HG03457 (cell line): ENCODE measurements around the gene ANKRD16.

Source experiments
- ATAC-seq: cut with Tn5 transposase; IDR thresholded peaks from one replicate; pipeline ENCODE4 v1.9.1; 2021; ENCODE audit warnings: moderate number of reproducible peaks; ENCODE audit not compliant: unreplicated experiment

Gene ANKRD16

GRCh38 chr10:5904227-5904626 lies 14.5 kb upstream of the ANKRD16 start:
- ATAC-seq, result peak; percentile 85

GRCh38 chr10:5903563-5903962 lies 13.9 kb upstream of the ANKRD16 start:
- ATAC-seq, result no peak

- no peak for ATAC-seq
These were observed 13.0 kb upstream of the ANKRD16 start for GRCh38 chr10:5902511-5903274.

GRCh38 chr10:5900247-5900646 lies 10.6 kb upstream of the ANKRD16 start:
- ATAC-seq, result no peak

- ATAC-seq, result no peak
These were observed 8.5 kb upstream of the ANKRD16 start for GRCh38 chr10:5898163-5898562.

- ATAC-seq, result no peak
These were observed 7.8 kb upstream of the ANKRD16 start for GRCh38 chr10:5897504-5897903.

GRCh38 chr10:5897053-5897340 lies 7.3 kb upstream of the ANKRD16 start:
- no peak for ATAC-seq

GRCh38 chr10:5896208-5897052 lies 6.7 kb upstream of the ANKRD16 start:
- ATAC-seq, result no peak

- no peak for ATAC-seq
These were observed 6.1 kb upstream of the ANKRD16 start for GRCh38 chr10:5895804-5896203.

- no peak for ATAC-seq
These were observed 5.7 kb upstream of the ANKRD16 start for GRCh38 chr10:5895365-5895764.

- ATAC-seq, result no peak
These were observed 5.2 kb upstream of the ANKRD16 start for GRCh38 chr10:5894873-5895272.

- ATAC-seq, result no peak
These were observed 4.7 kb upstream of the ANKRD16 start for GRCh38 chr10:5894403-5894802.

GRCh38 chr10:5893321-5893720 lies 3.6 kb upstream of the ANKRD16 start:
- no peak for ATAC-seq

GRCh38 chr10:5892007-5892406 lies 2.3 kb upstream of the ANKRD16 start:
- no peak for ATAC-seq

- ATAC-seq, result no peak
These were observed 1.3 kb upstream of the ANKRD16 start for GRCh38 chr10:5891009-5891408.

GRCh38 chr10:5890452-5890915 lies 791 bp upstream of the ANKRD16 start:
- ATAC-seq, result no peak

GRCh38 chr10:5888843-5889623 lies 660 bp downstream of the ANKRD16 start:
- ATAC-seq, result peak; percentile 17

- ATAC-seq, result no peak
These were observed 1.3 kb downstream of the ANKRD16 start for GRCh38 chr10:5888351-5888750.

- no peak for ATAC-seq
These were observed 2.1 kb downstream of the ANKRD16 start for GRCh38 chr10:5887641-5888040.

- ATAC-seq, result no peak
These were observed 2.7 kb downstream of the ANKRD16 start for GRCh38 chr10:5887029-5887428.

- ATAC-seq, result no peak
These were observed 4.1 kb downstream of the ANKRD16 start for GRCh38 chr10:5885619-5886018.

GRCh38 chr10:5882961-5883360 lies 6.7 kb downstream of the ANKRD16 start:
- ATAC-seq, result no peak
